CMK (cell line): ENCODE measurements around the gene ADTRP.
A peak's percentile ranks its signal among the peaks of the same experiment; 100 is the strongest.
"Not testable (repeated sequence)": the region's sequence is repeated elsewhere in the genome, so short reads cannot be mapped to it uniquely, and the experiment has no call there.

Source experiments
- DNase-seq: peaks from one replicate; pipeline ENCODE4 v3.0.0-alpha.2; 2010; ENCODE audit warnings: low read depth

ADTRP gene

GRCh38 chr6:11692451-11693376 lies 85.9 kb downstream of the ADTRP start:
- peak; percentile 72 for DNase-seq

GRCh38 chr6:11689847-11690246 lies 88.8 kb downstream of the ADTRP start:
- no peak for DNase-seq

GRCh38 chr6:11689400-11689799 lies 89.2 kb downstream of the ADTRP start:
- DNase-seq: not testable (repeated sequence)

DNA sequence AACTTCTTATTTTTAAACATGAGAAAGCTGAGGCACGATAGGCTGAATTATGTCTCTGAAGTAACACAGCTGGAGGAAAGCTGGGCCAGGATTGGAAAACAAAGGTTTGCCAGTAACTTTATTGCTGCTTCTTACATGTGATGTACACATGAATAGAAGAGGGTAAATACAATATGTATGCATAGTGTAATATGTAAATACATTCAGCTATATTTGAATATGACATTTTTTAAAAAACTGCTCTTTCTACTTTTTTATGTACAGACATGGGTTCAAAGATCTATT lies 90.2 kb downstream of the ADTRP start:
- no peak for DNase-seq

GRCh38 chr6:11685481-11686093 lies 93.0 kb downstream of the ADTRP start:
- DNase-seq: no peak

- DNase-seq: no peak
These were observed 93.6 kb downstream of the ADTRP start for GRCh38 chr6:11684901-11685480.

DNA sequence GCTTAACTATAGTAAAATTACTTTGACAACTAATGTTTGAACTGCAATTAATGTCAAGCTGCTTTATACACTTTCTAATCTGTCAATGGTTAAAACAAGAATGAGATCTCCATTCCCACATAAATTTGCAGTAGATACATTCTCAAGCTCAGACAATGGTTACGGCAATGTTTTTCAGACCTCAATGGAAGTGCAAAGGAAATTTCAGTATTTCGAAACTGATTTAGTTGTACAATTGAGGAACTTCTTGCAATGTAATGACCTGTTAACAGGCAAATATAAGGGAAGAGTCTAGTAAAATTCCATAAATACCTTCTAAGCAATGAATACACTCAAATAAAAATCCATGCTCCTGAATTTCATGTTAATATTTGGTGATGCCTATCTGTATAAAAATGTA lies 94.7 kb downstream of the ADTRP start:
- no peak for DNase-seq

DNA sequence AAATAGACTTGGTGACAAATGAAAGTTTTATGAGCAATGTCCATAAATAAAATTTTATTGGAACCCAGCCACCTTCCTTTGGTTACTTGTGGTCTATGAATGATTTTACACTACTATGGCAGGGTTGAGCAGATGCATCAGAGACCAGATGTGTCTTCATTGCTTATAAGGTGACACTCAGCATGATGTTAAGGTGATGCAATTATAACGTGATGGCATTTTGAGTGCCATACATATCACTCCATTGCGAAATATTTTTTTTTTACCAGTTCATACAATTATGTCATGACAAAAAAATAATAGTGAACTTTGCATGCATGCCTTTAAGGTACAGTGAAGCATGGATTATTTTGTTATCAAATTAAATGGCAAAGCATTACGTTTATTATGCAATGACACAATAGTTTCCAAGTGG lies 96.0 kb downstream of the ADTRP start:
- DNase-seq: no peak

DNA sequence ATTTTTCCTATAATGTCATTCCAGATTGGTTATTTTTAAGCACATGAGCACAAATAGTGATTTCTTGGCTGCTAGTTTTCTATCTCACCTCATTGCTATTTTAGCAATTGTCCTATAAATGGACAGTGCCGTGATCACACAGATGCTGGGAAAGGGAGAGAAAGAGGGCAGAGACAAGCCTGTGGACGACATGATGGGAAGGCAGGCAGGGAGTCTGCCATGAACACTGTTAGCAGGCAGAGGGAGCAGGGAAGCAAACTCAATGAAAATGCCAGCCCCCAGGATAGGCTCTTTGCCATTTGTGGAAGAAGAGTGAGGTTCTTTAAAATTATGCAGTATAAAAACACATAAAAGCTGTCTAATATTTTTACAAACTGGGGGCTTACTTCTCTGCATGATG lies 96.8 kb downstream of the ADTRP start:
- no peak for DNase-seq

DNA sequence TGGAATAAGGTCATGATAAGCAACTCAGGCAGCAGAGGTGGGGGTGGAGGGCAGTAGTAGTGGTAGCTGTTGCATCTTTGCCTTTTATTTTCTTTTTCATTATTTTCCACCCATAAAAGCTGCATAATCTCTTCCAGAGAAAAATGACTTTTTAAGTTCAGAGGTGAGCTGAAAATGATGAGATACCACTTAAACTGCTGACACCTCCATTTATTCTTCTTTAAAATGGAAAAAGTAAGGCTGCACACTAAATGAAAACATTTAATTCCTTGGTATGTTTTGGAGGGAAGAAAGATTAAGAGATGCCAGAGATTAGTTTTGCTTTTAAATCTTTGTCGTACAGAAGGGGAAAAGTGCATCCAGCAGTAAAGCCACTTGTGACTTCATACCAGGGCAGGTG lies 97.2 kb downstream of the ADTRP start:
- DNase-seq: no peak

- not testable (repeated sequence) for DNase-seq
These were observed 98.1 kb downstream of the ADTRP start for GRCh38 chr6:11680479-11680878.

- DNase-seq: no peak
These were observed 99.5 kb downstream of the ADTRP start for GRCh38 chr6:11679099-11679498.

- DNase-seq: no peak
These were observed 103.0 kb downstream of the ADTRP start for GRCh38 chr6:11675601-11676000.

- no peak for DNase-seq
These were observed 105.9 kb downstream of the ADTRP start for GRCh38 chr6:11672669-11673068.

DNA sequence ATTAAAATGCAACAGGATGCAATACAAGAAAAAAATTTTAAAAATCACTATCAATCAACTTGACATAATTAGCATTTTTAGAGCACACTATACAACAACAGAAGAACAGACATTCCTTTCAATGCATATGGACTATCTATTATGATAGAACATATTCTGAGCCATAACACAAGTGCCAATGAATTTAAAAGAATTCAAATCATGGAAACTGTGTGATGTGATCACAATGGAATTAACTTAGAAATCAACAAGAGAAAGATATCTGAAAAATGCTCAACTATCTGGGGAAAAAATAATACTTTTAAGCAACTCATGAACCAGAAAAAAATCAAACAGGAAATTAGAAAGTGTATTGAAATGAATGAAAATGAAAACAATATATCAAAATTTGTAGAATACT lies 106.3 kb downstream of the ADTRP start:
- DNase-seq: no peak

- DNase-seq: no peak
These were observed 108.9 kb downstream of the ADTRP start for GRCh38 chr6:11669696-11670095.

GRCh38 chr6:11668455-11668854 lies 110.1 kb downstream of the ADTRP start:
- DNase-seq: no peak

GRCh38 chr6:11667876-11668275 lies 110.7 kb downstream of the ADTRP start:
- no peak for DNase-seq

GRCh38 chr6:11665604-11666326 lies 112.8 kb downstream of the ADTRP start:
- DNase-seq: no peak
